ENCODE results near the gene USH2A.

USH2A gene

DNA sequence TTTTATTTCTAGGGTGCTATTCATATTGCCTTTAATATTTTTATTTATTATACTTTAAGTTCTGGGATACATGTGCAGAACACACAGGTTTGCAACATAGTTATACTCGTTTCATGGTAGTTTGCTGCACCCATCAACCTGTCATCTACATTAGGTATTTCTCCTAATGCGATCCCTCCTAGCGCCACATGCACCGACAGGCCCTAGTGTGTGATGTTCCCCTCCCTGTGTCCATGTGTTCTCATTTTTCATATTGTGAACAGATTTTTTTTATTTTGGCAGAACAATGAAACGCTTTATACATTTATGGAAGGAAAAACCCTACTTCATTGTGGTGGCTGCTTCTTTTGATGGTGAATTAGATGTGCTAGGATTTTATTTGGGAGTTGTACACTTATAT lies 14.4 kb upstream of the USH2A start:
- no peak overlapping the region for H3K9ac ChIP-seq (ENCODE audit: low read depth, low read length, poor library complexity, severe bottlenecking)
- TF ChIP-seq EZH2phosphoT487 (IDR thresholded peaks at IDR 0.05; ENCODE audit: borderline replicate concordance): no peak
- TF ChIP-seq, protein P1, sequence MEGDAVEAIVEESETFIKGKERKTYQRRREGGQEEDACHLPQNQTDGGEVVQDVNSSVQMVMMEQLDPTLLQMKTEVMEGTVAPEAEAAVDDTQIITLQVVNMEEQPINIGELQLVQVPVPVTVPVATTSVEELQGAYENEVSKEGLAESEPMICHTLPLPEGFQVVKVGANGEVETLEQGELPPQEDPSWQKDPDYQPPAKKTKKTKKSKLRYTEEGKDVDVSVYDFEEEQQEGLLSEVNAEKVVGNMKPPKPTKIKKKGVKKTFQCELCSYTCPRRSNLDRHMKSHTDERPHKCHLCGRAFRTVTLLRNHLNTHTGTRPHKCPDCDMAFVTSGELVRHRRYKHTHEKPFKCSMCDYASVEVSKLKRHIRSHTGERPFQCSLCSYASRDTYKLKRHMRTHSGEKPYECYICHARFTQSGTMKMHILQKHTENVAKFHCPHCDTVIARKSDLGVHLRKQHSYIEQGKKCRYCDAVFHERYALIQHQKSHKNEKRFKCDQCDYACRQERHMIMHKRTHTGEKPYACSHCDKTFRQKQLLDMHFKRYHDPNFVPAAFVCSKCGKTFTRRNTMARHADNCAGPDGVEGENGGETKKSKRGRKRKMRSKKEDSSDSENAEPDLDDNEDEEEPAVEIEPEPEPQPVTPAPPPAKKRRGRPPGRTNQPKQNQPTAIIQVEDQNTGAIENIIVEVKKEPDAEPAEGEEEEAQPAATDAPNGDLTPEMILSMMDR (conservative IDR thresholded peaks at IDR 0.05; ENCODE audit: low read length): no peak
- no peaks in the 10 kb centered on the region for H3K36me3 ChIP-seq (ENCODE audit: insufficient read depth, low read length)
- no peaks in the 10 kb centered on the region for H3K27me3 ChIP-seq (ENCODE audit: insufficient read depth, low read length, poor library complexity, severe bottlenecking)
- H3F3A ChIP-seq (ENCODE audit: low read depth): no peaks in the 10 kb centered on the region
- no peak overlapping the region for H3K4me3 ChIP-seq (ENCODE audit: low read length, poor library complexity, severe bottlenecking)
- no peaks in the 10 kb centered on the region for H4K20me1 ChIP-seq (ENCODE audit: insufficient read depth, low read length, poor library complexity, severe bottlenecking)
- H3K4me1 ChIP-seq (ENCODE audit: insufficient read depth, low read length, poor library complexity, severe bottlenecking): no peaks in the 10 kb centered on the region
- no peak overlapping the region for H2AFZ ChIP-seq (ENCODE audit: low read length)
- no peaks in the 10 kb centered on the region for H3K9me3 ChIP-seq (ENCODE audit: insufficient read depth, low read depth, low read length)
- no peak overlapping the region for H3K4me2 ChIP-seq (ENCODE audit: low read depth, low read length, poor library complexity, severe bottlenecking)
- no peaks in the 10 kb centered on the region for H3K9me2 ChIP-seq (replicated peaks; ENCODE audit: low read depth, low read length)
- H3K79me2 ChIP-seq (ENCODE audit: insufficient read depth, low read length): no peaks in the 10 kb centered on the region

DNA sequence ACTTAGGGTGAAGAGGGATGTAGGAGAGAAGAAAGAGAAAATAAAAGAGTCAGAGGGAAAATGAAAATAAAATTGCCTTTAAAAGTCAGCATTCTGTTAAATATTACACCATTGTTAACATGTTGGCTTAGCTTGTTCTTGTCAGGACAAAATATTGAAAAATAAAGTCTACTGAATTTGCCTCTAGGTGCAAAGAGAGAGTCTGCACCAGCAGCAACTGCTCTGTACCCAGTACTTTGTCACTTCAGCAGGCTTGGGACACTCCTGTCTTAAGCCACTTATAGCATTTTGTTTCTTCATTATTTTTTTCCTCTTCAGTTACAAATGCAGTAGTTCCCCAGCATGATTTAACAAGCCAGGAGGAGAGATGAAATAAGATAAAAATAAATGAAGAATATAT lies 11.0 kb upstream of the USH2A start:
- H3K4me1 ChIP-seq (ENCODE audit: insufficient read depth, low read length, poor library complexity, severe bottlenecking): no peaks in the 10 kb centered on the region
- H3K9me3 ChIP-seq (ENCODE audit: insufficient read depth, low read depth, low read length): no peaks in the 10 kb centered on the region
- no peaks in the 10 kb centered on the region for H3K9me2 ChIP-seq (replicated peaks; ENCODE audit: low read depth, low read length)
- no peak overlapping the region for H3K9ac ChIP-seq (ENCODE audit: low read depth, low read length, poor library complexity, severe bottlenecking)
- no peak overlapping the region for H3K4me3 ChIP-seq (ENCODE audit: low read length, poor library complexity, severe bottlenecking)
- H3K4me2 ChIP-seq (ENCODE audit: low read depth, low read length, poor library complexity, severe bottlenecking): no peak overlapping the region
- no peaks in the 10 kb centered on the region for H4K20me1 ChIP-seq (ENCODE audit: insufficient read depth, low read length, poor library complexity, severe bottlenecking)
- TF ChIP-seq EZH2phosphoT487 (IDR thresholded peaks at IDR 0.05; ENCODE audit: borderline replicate concordance): no peak
- TF ChIP-seq, protein P1 (conservative IDR thresholded peaks at IDR 0.05; ENCODE audit: low read length): no peak
- no peaks in the 10 kb centered on the region for H3K36me3 ChIP-seq (ENCODE audit: insufficient read depth, low read length)
- H3K79me2 ChIP-seq (ENCODE audit: insufficient read depth, low read length): no peaks in the 10 kb centered on the region
- no peaks in the 10 kb centered on the region for H3K27me3 ChIP-seq (ENCODE audit: insufficient read depth, low read length, poor library complexity, severe bottlenecking)
- no peak overlapping the region for H2AFZ ChIP-seq (ENCODE audit: low read length)
- H3F3A ChIP-seq (ENCODE audit: low read depth): no peaks in the 10 kb centered on the region

DNA sequence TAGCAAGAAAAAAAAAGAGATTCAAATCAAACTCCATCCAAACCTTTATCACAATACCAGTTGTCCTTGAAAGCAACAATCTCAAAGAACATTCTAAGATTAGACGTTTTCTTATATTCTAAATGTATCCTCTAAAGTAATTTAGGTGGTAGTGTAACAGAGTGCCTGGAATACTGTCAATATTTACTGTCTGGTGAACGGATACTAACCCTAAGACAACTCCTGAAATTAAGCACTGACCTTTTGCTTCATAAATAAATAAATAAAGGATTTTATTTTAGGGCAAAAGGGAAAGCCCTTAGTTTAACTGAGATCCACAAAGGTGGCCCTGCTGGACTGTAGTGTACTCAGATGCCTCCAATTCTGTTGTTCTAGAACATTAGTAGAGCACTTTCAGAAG lies 9.9 kb upstream of the USH2A start:
- Histone ChIP-seq H3F3A (ENCODE audit: low read depth) (no peaks in the 10 kb centered on the region), H3K9ac (ENCODE audit: low read depth, low read length, poor library complexity, severe bottlenecking) (no peak overlapping the region), H3K36me3 (ENCODE audit: insufficient read depth, low read length) (no peaks in the 10 kb centered on the region), H4K20me1 (ENCODE audit: insufficient read depth, low read length, poor library complexity, severe bottlenecking) (no peaks in the 10 kb centered on the region), H3K4me3 (ENCODE audit: low read length, poor library complexity, severe bottlenecking) (no peak overlapping the region), H2AFZ (ENCODE audit: low read length) (no peak overlapping the region), H3K79me2 (ENCODE audit: insufficient read depth, low read length) (no peaks in the 10 kb centered on the region), H3K4me2 (ENCODE audit: low read depth, low read length, poor library complexity, severe bottlenecking) (no peak overlapping the region), H3K9me3 (ENCODE audit: insufficient read depth, low read depth, low read length) (no peaks in the 10 kb centered on the region), H3K9me2 (replicated peaks; ENCODE audit: low read depth, low read length) (no peaks in the 10 kb centered on the region), H3K4me1 (ENCODE audit: insufficient read depth, low read length, poor library complexity, severe bottlenecking) (no peaks in the 10 kb centered on the region), H3K27me3 (ENCODE audit: insufficient read depth, low read length, poor library complexity, severe bottlenecking) (no peaks in the 10 kb centered on the region)
- TF ChIP-seq, protein P1 (conservative IDR thresholded peaks at IDR 0.05; ENCODE audit: low read length): no peak
- TF ChIP-seq EZH2phosphoT487 (IDR thresholded peaks at IDR 0.05; ENCODE audit: borderline replicate concordance): no peak
